Large intestine (tissue), 3 donors: Measurements from ENCODE around the gene S100B. TPM values are rescaled to one million over a fixed set of nuclear protein-coding genes. Genes with fewer than 3 reads are reported as not detected.

Experiments
- DNase-seq, 2 donors: peaks; one replicate each; pipeline versions ENCODE4 v3.0.0 to v3.0.0-alpha.2; 2013
- H3K27ac ChIP-seq: one replicate; pipeline ENCODE4 v1.5.1; 2013; ENCODE audit warnings: low read length
- H3K27me3 ChIP-seq: 2 replicates; pipeline ENCODE4 v1.6.1; 2013; ENCODE audit warnings: low read length; ENCODE audit not compliant: control insufficient read depth, insufficient read depth
- H3K36me3 ChIP-seq: 2 replicates; pipeline ENCODE4 v1.6.1; 2013; ENCODE audit warnings: low read length; ENCODE audit not compliant: control insufficient read depth, insufficient read depth
- H3K4me1 ChIP-seq: one replicate; pipeline ENCODE4 v1.6.1; 2013; ENCODE audit warnings: low read length; ENCODE audit not compliant: control insufficient read depth, insufficient read depth
- H3K4me3 ChIP-seq: one replicate; pipeline ENCODE4 v1.5.1; 2013; ENCODE audit warnings: low read length
- H3K9me3 ChIP-seq: one replicate; pipeline ENCODE4 v1.6.1; 2013; ENCODE audit warnings: mild to moderate bottlenecking, low read depth, low read length, moderate library complexity; ENCODE audit not compliant: control insufficient read depth
- WGBS: methylation state at CpG from one replicate; pipeline ENCODE4 v1.1.5; 2013; ENCODE audit warnings: low lambda C conversion rate; ENCODE audit not compliant: insufficient coverage; 5-methylcytosine and 5-hydroxymethylcytosine counted together
- polyA plus RNA-seq: library from polyadenylated mRNA; unstranded; fragments of 120-200 nt; gene quantifications from one replicate; pipeline ENCODE4 v1.2.1, GENCODE V29; 2013

The S100B gene
- polyA plus RNA-seq, 1 donor = 19.8 TPM

GRCh38 chr21:46604329-46604974 is 430 bp downstream of the S100B start:
- Histone ChIP-seq H3K36me3 (no peaks in the 10 kb centered on the region), H3K27ac (no peak overlapping the region), H3K27me3 (peaks cover 6% of the 10 kb centered on the region), H3K9me3 (no peaks in the 10 kb centered on the region), H3K4me3 (no peak overlapping the region), H3K4me1 (no peaks in the 10 kb centered on the region)
- WGBS = 76% methylated on average over 4 of the region's 9 CpGs
- no peak for DNase-seq

- Histone ChIP-seq H3K27ac (no peak overlapping the region), H3K27me3 (peaks cover 6% of the 10 kb centered on the region), H3K4me1 (no peaks in the 10 kb centered on the region), H3K4me3 (no peak overlapping the region), H3K36me3 (no peaks in the 10 kb centered on the region), H3K9me3 (peaks cover 4% of the 10 kb centered on the region)
- 33% methylated on average over 1 of the region's 9 CpGs for WGBS
- no peak for DNase-seq
These were observed 1.7 kb downstream of the S100B start for GRCh38 chr21:46603228-46603627.

GRCh38 chr21:46600978-46601377 is 3.9 kb downstream of the S100B start:
- Histone ChIP-seq H3K27ac (no peak overlapping the region), H3K9me3 (peaks cover 9% of the 10 kb centered on the region), H3K4me3 (no peak overlapping the region), H3K27me3 (peaks cover 6% of the 10 kb centered on the region), H3K4me1 (no peaks in the 10 kb centered on the region), H3K36me3 (no peaks in the 10 kb centered on the region)
- no CpG with 5 or more reads among the region's 9 CpGs for WGBS
- DNase-seq = no peak

GRCh38 chr21:46600305-46600704 is 4.6 kb downstream of the S100B start:
- peaks cover 9% of the 10 kb centered on the region for H3K9me3 ChIP-seq
- no peaks in the 10 kb centered on the region for H3K4me1 ChIP-seq
- DNase-seq = no peak
- no CpG with 5 or more reads among the region's 5 CpGs for WGBS
- no peak overlapping the region for H3K27ac ChIP-seq
- H3K36me3 ChIP-seq = no peaks in the 10 kb centered on the region
- peaks cover 6% of the 10 kb centered on the region for H3K27me3 ChIP-seq
- no peak overlapping the region for H3K4me3 ChIP-seq

GRCh38 chr21:46598581-46599572 is 6.0 kb downstream of the S100B start:
- WGBS = 6% methylated on average over 3 of the region's 38 CpGs
- Histone ChIP-seq H3K4me1 (no peaks in the 10 kb centered on the region), H3K27ac (no peak overlapping the region), H3K9me3 (peaks cover 16% of the 10 kb centered on the region), H3K27me3 (peaks cover 3% of the 10 kb centered on the region), H3K36me3 (no peaks in the 10 kb centered on the region), H3K4me3 (no peak overlapping the region)
- DNase-seq = peak in 1 of 2 donors; percentile 23

GRCh38 chr21:46597896-46598343 is 7.0 kb downstream of the S100B start:
- Histone ChIP-seq H3K27ac (no peak overlapping the region), H3K36me3 (no peaks in the 10 kb centered on the region), H3K4me3 (no peak overlapping the region), H3K4me1 (no peaks in the 10 kb centered on the region), H3K9me3 (peaks cover 16% of the 10 kb centered on the region), H3K27me3 (peaks cover 3% of the 10 kb centered on the region)
- DNase-seq = no peak
- no CpG with 5 or more reads among the region's 20 CpGs for WGBS

- DNase-seq = no peak
- no CpG with 5 or more reads among the region's 8 CpGs for WGBS
- Histone ChIP-seq H3K4me1 (no peaks in the 10 kb centered on the region), H3K9me3 (peaks cover 16% of the 10 kb centered on the region), H3K4me3 (no peak overlapping the region), H3K27ac (no peak overlapping the region), H3K36me3 (no peaks in the 10 kb centered on the region), H3K27me3 (peaks cover 2% of the 10 kb centered on the region)
These were observed 7.9 kb downstream of the S100B start for GRCh38 chr21:46597031-46597430.

- Histone ChIP-seq H3K36me3 (no peaks in the 10 kb centered on the region), H3K27ac (no peak overlapping the region), H3K9me3 (peaks cover 16% of the 10 kb centered on the region), H3K27me3 (no peaks in the 10 kb centered on the region), H3K4me1 (no peaks in the 10 kb centered on the region), H3K4me3 (no peak overlapping the region)
- no peak for DNase-seq
- WGBS = no CpG with 5 or more reads among the region's 1 CpG
These were observed 8.7 kb downstream of the S100B start for GRCh38 chr21:46596201-46596600.

- Histone ChIP-seq H3K4me3 (no peak overlapping the region), H3K27me3 (no peaks in the 10 kb centered on the region), H3K27ac (no peak overlapping the region), H3K36me3 (no peaks in the 10 kb centered on the region), H3K4me1 (no peaks in the 10 kb centered on the region), H3K9me3 (peaks cover 16% of the 10 kb centered on the region)
- no peak for DNase-seq
- WGBS = 80% methylated on average over 1 of the region's 8 CpGs
These were observed 10.6 kb downstream of the S100B start for GRCh38 chr21:46594276-46594675.

- WGBS = no CpG with 5 or more reads among the region's 7 CpGs
- no peak for DNase-seq
- Histone ChIP-seq H3K27me3 (no peaks in the 10 kb centered on the region), H3K4me1 (no peaks in the 10 kb centered on the region), H3K9me3 (peaks cover 5% of the 10 kb centered on the region), H3K27ac (no peak overlapping the region), H3K4me3 (no peak overlapping the region), H3K36me3 (no peaks in the 10 kb centered on the region)
These were observed 19.5 kb downstream of the S100B start for GRCh38 chr21:46585191-46585953.
